ENCODE results near the gene HECTD2. TPM values are rescaled to one million over a fixed set of nuclear protein-coding genes. Genes with fewer than 3 reads are reported as not detected.

Gene HECTD2
- total RNA-seq, 2 donors from 2014 or later = 4.0 to 7.0 TPM

DNA sequence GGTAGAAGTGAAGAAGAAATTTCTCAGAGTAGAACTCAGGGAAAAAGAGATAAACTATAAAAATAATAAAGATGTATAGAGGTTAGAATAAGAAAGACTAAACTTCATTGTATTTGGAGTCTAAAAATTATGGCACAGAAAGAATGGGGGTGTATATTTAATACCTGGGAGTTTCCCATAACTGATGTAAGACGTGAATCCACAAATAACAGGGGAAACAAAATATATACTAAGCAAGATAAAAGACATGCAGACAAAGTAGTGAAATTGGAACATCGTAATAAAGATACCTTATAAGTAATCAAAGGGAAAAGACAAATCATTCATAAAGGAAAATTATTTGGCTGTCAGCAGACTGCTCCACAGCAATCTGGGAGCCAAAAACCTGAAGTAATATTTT, 62.8 kb downstream of the HECTD2 start:
- no peaks in the 10 kb centered on the region for H3K27me3 Mint-ChIP-seq
- H3K36me3 Mint-ChIP-seq (ENCODE audit: low read depth) = no peaks in the 10 kb centered on the region
- no peak overlapping the region for H3K27ac Mint-ChIP-seq
- H3K4me1 Mint-ChIP-seq = no peaks in the 10 kb centered on the region
- no peak for ATAC-seq (replicated peaks)
- no peak overlapping the region for H3K4me3 Mint-ChIP-seq
- peaks cover 3% of the 10 kb centered on the region for H3K9me3 Mint-ChIP-seq

- Mint-ChIP-seq H3K27me3 (no peaks in the 10 kb centered on the region), H3K36me3 (ENCODE audit: low read depth) (no peaks in the 10 kb centered on the region), H3K4me3 (no peak overlapping the region), H3K9me3 (no peaks in the 10 kb centered on the region), H3K4me1 (no peaks in the 10 kb centered on the region), H3K27ac (no peak overlapping the region)
- no peak for ATAC-seq (replicated peaks)
Measured at GRCh38 chr10:91474009-91474408, 63.9 kb downstream of the HECTD2 start.

DNA sequence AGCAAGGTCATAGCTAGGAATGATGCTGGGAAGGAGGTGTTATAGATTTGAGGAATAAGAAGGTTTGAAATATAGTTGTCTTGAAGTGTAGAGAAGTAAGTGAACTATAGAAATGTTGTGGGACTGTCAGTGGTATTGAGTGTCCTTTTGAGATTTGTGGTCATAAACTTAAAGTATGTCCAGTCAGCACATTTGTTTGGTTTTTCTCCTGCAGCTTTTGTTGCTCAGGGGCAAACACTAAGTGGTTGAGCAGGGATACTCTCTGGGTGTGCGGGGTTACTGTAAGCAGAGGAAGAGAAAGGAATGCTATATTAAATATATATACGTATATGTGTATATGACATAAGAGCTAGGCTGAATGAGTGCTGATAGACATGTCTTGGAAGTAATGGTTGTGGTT, 67.1 kb downstream of the HECTD2 start:
- H3K4me1 Mint-ChIP-seq = no peaks in the 10 kb centered on the region
- no peak for ATAC-seq (replicated peaks)
- H3K9me3 Mint-ChIP-seq = no peaks in the 10 kb centered on the region
- H3K36me3 Mint-ChIP-seq (ENCODE audit: low read depth) = no peaks in the 10 kb centered on the region
- H3K27ac Mint-ChIP-seq = no peak overlapping the region
- no peaks in the 10 kb centered on the region for H3K27me3 Mint-ChIP-seq
- no peak overlapping the region for H3K4me3 Mint-ChIP-seq

- no peaks in the 10 kb centered on the region for H3K36me3 Mint-ChIP-seq (ENCODE audit: low read depth)
- no peaks in the 10 kb centered on the region for H3K9me3 Mint-ChIP-seq
- no peak for ATAC-seq (replicated peaks)
- no peak overlapping the region for H3K27ac Mint-ChIP-seq
- no peaks in the 10 kb centered on the region for H3K4me1 Mint-ChIP-seq
- no peaks in the 10 kb centered on the region for H3K27me3 Mint-ChIP-seq
- H3K4me3 Mint-ChIP-seq = no peak overlapping the region
Measured at GRCh38 chr10:91479583-91479982, 69.4 kb downstream of the HECTD2 start.

GRCh38 chr10:91487911-91488582, 77.9 kb downstream of the HECTD2 start:
- Mint-ChIP-seq H3K9me3 (no peaks in the 10 kb centered on the region), H3K4me1 (no peaks in the 10 kb centered on the region), H3K27me3 (no peaks in the 10 kb centered on the region), H3K36me3 (ENCODE audit: low read depth) (no peaks in the 10 kb centered on the region), H3K4me3 (no peak overlapping the region), H3K27ac (no peak overlapping the region)
- ATAC-seq (replicated peaks) = no peak

- Mint-ChIP-seq H3K4me3 (no peak overlapping the region), H3K9me3 (no peaks in the 10 kb centered on the region)
Measured at GRCh38 chr10:91493313-91493712, 83.2 kb downstream of the HECTD2 start.

DNA sequence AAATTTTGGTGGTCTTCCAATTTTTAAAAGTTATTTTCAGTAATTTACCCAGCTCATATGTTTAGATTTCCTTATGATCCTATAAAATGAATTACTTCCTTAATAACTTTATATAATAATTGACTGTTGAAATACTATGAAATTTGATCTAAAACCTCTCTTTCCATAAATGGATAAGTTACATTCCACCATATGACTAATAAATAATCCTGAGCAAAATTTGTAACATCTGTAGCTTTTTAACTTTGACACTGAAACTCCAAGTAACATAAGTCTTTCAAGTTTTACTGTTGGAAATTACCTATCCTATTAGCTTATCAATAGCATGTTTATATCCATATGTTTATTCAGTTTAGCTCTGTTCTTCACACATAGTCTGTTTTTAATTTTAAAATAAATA, 85.3 kb downstream of the HECTD2 start:
- no peak overlapping the region for H3K27ac Mint-ChIP-seq

More at GRCh38 chr10:91493313-91493712, 83.2 kb downstream of the HECTD2 start:
- Mint-ChIP-seq H3K36me3 (ENCODE audit: low read depth) (no peaks in the 10 kb centered on the region), H3K4me1 (no peaks in the 10 kb centered on the region), H3K27me3 (no peaks in the 10 kb centered on the region), H3K27ac (no peak overlapping the region)
- no peak for ATAC-seq (replicated peaks)

DNA sequence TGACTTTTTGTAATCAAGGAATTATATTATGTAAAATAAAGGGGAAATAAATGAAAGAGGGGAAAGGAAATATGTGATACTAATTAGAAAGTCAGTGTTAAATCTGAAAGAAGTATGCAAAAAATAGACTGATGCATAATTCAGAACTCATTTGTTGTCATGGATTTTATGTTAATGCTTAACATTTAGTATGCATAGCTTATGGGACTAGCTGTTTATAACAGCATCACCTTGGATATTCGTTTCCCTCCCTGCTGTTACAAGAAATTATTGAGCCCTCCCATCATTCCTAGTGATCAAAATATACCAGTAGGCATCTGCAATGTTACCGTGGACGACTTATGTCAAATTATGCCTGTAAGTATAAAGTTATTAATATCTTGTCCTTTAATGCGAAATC, 85.9 kb downstream of the HECTD2 start:
- H3K9me3 Mint-ChIP-seq = no peaks in the 10 kb centered on the region
- no peaks in the 10 kb centered on the region for H3K27me3 Mint-ChIP-seq
- no peak for ATAC-seq (replicated peaks)
- no peaks in the 10 kb centered on the region for H3K4me1 Mint-ChIP-seq
- no peak overlapping the region for H3K27ac Mint-ChIP-seq
- H3K4me3 Mint-ChIP-seq = no peak overlapping the region
- peaks cover 13% of the 10 kb centered on the region for H3K36me3 Mint-ChIP-seq (ENCODE audit: low read depth)

More for the DNA sequence above, 85.3 kb downstream of the HECTD2 start:
- Mint-ChIP-seq H3K27me3 (no peaks in the 10 kb centered on the region), H3K4me3 (no peak overlapping the region), H3K4me1 (no peaks in the 10 kb centered on the region), H3K9me3 (no peaks in the 10 kb centered on the region), H3K36me3 (ENCODE audit: low read depth) (peaks cover 12% of the 10 kb centered on the region)
- ATAC-seq (replicated peaks) = no peak

DNA sequence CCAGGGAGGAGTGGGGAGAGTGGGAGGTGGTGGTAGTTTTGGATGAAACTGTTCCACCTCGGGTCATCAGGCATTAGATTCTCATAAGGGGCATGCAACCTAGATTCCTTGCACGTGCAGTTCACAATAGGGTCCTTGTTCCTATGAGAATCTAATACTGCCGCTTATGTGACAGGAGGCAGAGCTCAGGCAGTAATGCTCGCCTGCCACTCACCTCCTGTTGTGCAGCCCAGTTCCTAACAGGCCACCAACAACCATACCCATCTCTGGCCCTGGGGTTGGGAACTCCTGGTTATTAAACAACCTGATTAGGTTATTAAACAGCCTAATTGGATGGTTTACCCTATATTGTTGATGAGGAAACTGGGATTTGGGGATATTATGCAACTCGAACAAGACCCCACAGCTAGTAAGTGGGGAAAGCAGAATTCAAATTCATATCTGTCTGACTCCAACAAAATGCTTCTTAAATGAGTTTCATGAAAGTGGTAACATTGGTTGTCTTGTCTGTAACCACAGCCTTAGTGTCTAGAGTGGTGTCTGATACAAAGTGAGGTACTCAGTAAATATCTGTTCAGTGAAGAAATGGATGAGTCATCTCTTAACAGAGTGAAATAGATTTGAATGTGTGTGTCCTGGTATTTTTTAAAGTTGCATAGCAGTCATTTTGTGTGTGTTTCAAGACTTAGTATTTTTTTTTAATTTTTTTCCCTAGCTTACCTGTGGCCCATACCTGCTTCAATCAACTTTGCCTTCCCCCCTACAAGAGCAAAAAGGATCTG, 101.6 kb downstream of the HECTD2 start:
- H3K4me3 Mint-ChIP-seq = no peak overlapping the region
- no peaks in the 10 kb centered on the region for H3K9me3 Mint-ChIP-seq
- ATAC-seq (replicated peaks) = peak; percentile 77
- no peaks in the 10 kb centered on the region for H3K27me3 Mint-ChIP-seq
- no peak overlapping the region for H3K27ac Mint-ChIP-seq
- no peaks in the 10 kb centered on the region for H3K4me1 Mint-ChIP-seq
- H3K36me3 Mint-ChIP-seq (ENCODE audit: low read depth) = no peaks in the 10 kb centered on the region

DNA sequence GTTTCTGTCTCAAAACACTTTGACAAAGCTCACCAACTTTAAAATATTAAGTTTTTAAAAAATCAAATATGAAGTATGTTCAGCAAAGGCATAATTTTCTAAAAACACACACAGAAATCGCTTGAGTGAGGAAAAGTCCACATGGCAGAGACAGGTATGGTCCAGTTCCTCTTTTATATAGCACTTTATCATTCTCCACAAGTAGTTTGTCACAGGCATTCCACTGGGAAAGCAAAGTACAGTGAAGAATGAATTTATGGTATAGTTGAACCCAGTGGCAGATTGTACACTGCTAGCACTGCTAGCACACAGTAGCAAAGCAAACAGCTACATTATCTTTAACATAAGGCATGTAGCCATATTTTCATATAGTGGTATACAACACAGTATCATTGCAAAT, 102.3 kb downstream of the HECTD2 start:
- H3K27ac Mint-ChIP-seq = no peak overlapping the region
- H3K27me3 Mint-ChIP-seq = no peaks in the 10 kb centered on the region
- ATAC-seq (replicated peaks) = no peak
- H3K4me3 Mint-ChIP-seq = no peak overlapping the region
- no peaks in the 10 kb centered on the region for H3K36me3 Mint-ChIP-seq (ENCODE audit: low read depth)
- H3K4me1 Mint-ChIP-seq = no peaks in the 10 kb centered on the region
- no peaks in the 10 kb centered on the region for H3K9me3 Mint-ChIP-seq

- ATAC-seq (replicated peaks) = no peak
- no peaks in the 10 kb centered on the region for H3K9me3 Mint-ChIP-seq
- no peak overlapping the region for H3K4me3 Mint-ChIP-seq
Measured at GRCh38 chr10:91513598-91514424, 103.7 kb downstream of the HECTD2 start.

DNA sequence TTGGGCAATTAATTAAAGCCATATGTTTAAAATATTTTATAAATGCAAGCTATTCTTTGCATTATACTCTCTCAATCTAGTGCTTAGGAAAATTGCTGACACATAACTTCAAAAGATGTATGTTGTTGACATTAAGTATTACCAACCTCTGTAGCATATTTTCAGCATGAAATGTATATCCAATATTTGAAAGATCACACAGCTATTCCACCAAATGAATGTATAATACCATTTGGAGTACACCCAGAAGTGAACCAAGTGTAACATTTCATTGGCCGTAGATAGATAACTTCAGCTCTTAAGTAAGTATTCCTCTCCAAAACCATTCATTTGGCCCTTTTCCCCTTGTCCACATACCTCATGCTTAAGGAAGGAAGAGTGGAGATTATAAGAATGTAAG, 104.6 kb downstream of the HECTD2 start:
- Mint-ChIP-seq H3K36me3 (ENCODE audit: low read depth) (no peaks in the 10 kb centered on the region), H3K27ac (no peak overlapping the region)

More at GRCh38 chr10:91513598-91514424, 103.7 kb downstream of the HECTD2 start:
- no peaks in the 10 kb centered on the region for H3K36me3 Mint-ChIP-seq (ENCODE audit: low read depth)
- no peak overlapping the region for H3K27ac Mint-ChIP-seq
- no peaks in the 10 kb centered on the region for H3K4me1 Mint-ChIP-seq
- no peaks in the 10 kb centered on the region for H3K27me3 Mint-ChIP-seq

GRCh38 chr10:91517394-91517793, 107.2 kb downstream of the HECTD2 start:
- no peaks in the 10 kb centered on the region for H3K9me3 Mint-ChIP-seq
- no peak for ATAC-seq (replicated peaks)
- H3K4me3 Mint-ChIP-seq = no peak overlapping the region
- H3K27me3 Mint-ChIP-seq = peaks cover 4% of the 10 kb centered on the region
- no peaks in the 10 kb centered on the region for H3K4me1 Mint-ChIP-seq
- H3K36me3 Mint-ChIP-seq (ENCODE audit: low read depth) = no peaks in the 10 kb centered on the region
- H3K27ac Mint-ChIP-seq = no peak overlapping the region

More for the DNA sequence above, 104.6 kb downstream of the HECTD2 start:
- H3K4me1 Mint-ChIP-seq = no peaks in the 10 kb centered on the region
- no peak for ATAC-seq (replicated peaks)
- no peaks in the 10 kb centered on the region for H3K27me3 Mint-ChIP-seq
- H3K9me3 Mint-ChIP-seq = no peaks in the 10 kb centered on the region
- H3K4me3 Mint-ChIP-seq = no peak overlapping the region

DNA sequence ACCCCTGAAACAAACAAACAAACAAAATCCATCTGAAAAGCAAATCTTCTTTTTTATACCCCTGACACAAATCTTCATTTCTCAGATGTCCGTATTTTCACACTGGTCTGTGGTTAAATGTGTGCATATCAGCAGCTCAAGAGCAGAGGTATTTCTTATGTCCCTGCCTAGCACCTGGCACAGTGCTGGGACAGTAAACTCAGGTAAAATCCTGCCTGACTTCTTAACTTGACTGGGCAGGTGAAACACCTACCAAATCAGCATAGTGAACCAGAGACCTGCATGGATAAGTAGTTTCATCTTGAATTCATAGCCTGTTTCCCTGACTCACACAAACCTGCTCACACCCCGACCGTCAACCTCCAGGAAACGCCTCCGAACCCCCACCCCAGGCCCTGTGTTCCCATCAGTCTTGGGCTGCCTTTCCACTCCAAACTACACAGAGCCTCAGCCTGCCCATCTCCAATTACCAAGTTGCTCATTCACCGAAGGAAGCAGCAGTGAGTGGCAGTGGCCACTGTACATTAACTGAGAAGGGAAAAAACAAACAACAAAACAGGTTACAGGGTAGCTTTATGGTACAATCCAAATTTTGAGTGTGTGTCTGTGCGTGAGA, 109.9 kb downstream of the HECTD2 start:
- H3K36me3 Mint-ChIP-seq (ENCODE audit: low read depth) = no peaks in the 10 kb centered on the region
- no peak overlapping the region for H3K4me3 Mint-ChIP-seq
- no peak overlapping the region for H3K27ac Mint-ChIP-seq
- no peak for ATAC-seq (replicated peaks)
- no peaks in the 10 kb centered on the region for H3K4me1 Mint-ChIP-seq
- H3K9me3 Mint-ChIP-seq = no peaks in the 10 kb centered on the region
- peaks cover 8% of the 10 kb centered on the region for H3K27me3 Mint-ChIP-seq

Data from activated T-helper 17 cell treated with anti-CD3 and anti-CD28 coated beads, Interleukin-2, amount 50 U/mL, for 72 hours (primary cell).